CD4-positive, alpha-beta T cell treated with Interleukin-6 for 4 hours (primary cell): ENCODE measurements around the gene SCARF1.

Experiments
- DNase-seq: peaks from one replicate; pipeline ENCODE4 v3.0.0-alpha.2; 2020; ENCODE audit warnings: mixed read lengths

Gene SCARF1

GRCh38 chr17:1597861-1598342 lies 47.6 kb downstream of the SCARF1 start:
- DNase-seq = no peak

- no peak for DNase-seq
Observed at GRCh38 chr17:1593630-1593931, 52.0 kb downstream of the SCARF1 start.

- no peak for DNase-seq
Observed at GRCh38 chr17:1592751-1593629, 52.5 kb downstream of the SCARF1 start.

GRCh38 chr17:1591474-1592090 lies 54.0 kb downstream of the SCARF1 start:
- DNase-seq = no peak

GRCh38 chr17:1590747-1591473 lies 54.6 kb downstream of the SCARF1 start:
- no peak for DNase-seq

GRCh38 chr17:1590029-1590746 lies 55.3 kb downstream of the SCARF1 start:
- DNase-seq = no peak

GRCh38 chr17:1588821-1589585 lies 56.5 kb downstream of the SCARF1 start:
- DNase-seq = no peak

- DNase-seq = no peak
Observed at GRCh38 chr17:1584167-1584566, 61.4 kb downstream of the SCARF1 start.
